ENCODE measurements around the gene PCNX3. TPM values are rescaled to one million over a fixed set of nuclear protein-coding genes. Genes with fewer than 3 reads are reported as not detected.

The PCNX3 gene
- total and polyA plus RNA-seq, 2 donors (not counting 3 experiments of a cell fraction or from before 2014, with no cell fraction given), result 42.6 to 53.9 TPM

DNA sequence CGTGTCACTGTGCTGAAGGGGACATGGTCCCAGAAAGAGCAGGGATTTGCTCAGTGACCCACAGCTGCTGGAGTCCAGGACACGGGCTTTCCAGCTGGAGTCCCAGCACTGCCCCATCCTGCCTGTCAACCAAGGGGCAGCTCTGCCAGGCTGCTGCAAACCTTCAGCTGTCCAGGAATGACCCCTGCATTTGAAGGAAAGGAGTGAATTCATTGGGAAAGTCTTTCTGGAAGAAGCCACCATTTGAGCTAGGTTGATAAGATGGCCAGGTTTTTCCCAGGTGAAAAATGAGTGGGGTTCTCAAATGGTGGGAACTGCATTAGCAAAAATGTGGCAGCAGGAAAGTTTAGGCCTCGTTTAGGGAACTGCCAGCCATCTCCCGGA, 29.3 kb upstream of the PCNX3 start:
- intact Hi-C loops (cut with micrococcal nuclease) (no loop called here), dilution Hi-C loops (cut with MboI; ENCODE audit: extremely low pct_ligation_motif_present, low sequenced_read_pairs) (no loop called here)
- FAIRE-seq, result no peak
- H3K4me3 ChIP-seq (replicated peaks in 1 of 3; ENCODE audit: insufficient read depth in 1 of 3, low read depth in 1 of 3, low read length in 3 of 3), result no peak overlapping the region
- H4K20me1 ChIP-seq (replicated peaks; ENCODE audit: control insufficient read depth, extremely low read depth, insufficient read depth, low read length), result no peaks in the 10 kb centered on the region
- no peaks in the 10 kb centered on the region for H3K79me2 ChIP-seq (ENCODE audit: control insufficient read depth, insufficient read depth, low read length)
- no peaks in the 10 kb centered on the region for H3K9me1 ChIP-seq (replicated peaks; ENCODE audit: control insufficient read depth, extremely low read depth, insufficient read depth, low read length)
- DNase-seq (ENCODE audit: low read depth, low spot score), result no peak
- H3K4me1 ChIP-seq (ENCODE audit: control insufficient read depth, extremely low read depth, insufficient read depth, low read length), result no peaks in the 10 kb centered on the region
- H3K9me3 ChIP-seq (replicated peaks; ENCODE audit: control insufficient read depth, insufficient read depth, low read length), result no peaks in the 10 kb centered on the region
- CTCF ChIA-PET, result interaction anchor here (0.9 to 12.2 kb wide), 6 partner anchors 8 to 46 kb away, joined by 3 to 206 read pairs (median 18); partner anchors contain the start of genes EHBP1L1, FAM89B, PCNX3 and ZNRD2
- H3K4me2 ChIP-seq (ENCODE audit: insufficient read depth, low read length), result no peak overlapping the region
- no peaks in the 10 kb centered on the region for H3K36me3 ChIP-seq (ENCODE audit: control insufficient read depth in 2 of 2, extremely low read depth in 1 of 2, insufficient read depth in 2 of 2, low read length in 2 of 2)
- H3K27me3 ChIP-seq (ENCODE audit: control insufficient read depth in 2 of 2, insufficient read depth in 2 of 2, low read length in 2 of 2), result no peaks in the 10 kb centered on the region
- no peak overlapping the region for H3K27ac ChIP-seq (ENCODE audit: insufficient read depth, low read depth, low read length)
- no peak overlapping the region for H2AFZ ChIP-seq (ENCODE audit: low read depth, low read length)
- POLR2A ChIA-PET, result interaction anchor here (0.7 kb wide), 1 partner anchor 20 kb away, joined by 7 read pairs; no protein-coding TSS in a partner anchor
- TF ChIP-seq, protein P1, sequence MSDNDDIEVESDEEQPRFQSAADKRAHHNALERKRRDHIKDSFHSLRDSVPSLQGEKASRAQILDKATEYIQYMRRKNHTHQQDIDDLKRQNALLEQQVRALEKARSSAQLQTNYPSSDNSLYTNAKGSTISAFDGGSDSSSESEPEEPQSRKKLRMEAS (IDR thresholded peaks at IDR 0.05; ENCODE audit: insufficient read depth, insufficient read length), result no peak
- TF ChIP-seq FOS (IDR thresholded peaks at IDR 0.05; ENCODE audit: borderline replicate concordance, insufficient read depth, low read length), result no peak
- TF ChIP-seq, protein P2, sequence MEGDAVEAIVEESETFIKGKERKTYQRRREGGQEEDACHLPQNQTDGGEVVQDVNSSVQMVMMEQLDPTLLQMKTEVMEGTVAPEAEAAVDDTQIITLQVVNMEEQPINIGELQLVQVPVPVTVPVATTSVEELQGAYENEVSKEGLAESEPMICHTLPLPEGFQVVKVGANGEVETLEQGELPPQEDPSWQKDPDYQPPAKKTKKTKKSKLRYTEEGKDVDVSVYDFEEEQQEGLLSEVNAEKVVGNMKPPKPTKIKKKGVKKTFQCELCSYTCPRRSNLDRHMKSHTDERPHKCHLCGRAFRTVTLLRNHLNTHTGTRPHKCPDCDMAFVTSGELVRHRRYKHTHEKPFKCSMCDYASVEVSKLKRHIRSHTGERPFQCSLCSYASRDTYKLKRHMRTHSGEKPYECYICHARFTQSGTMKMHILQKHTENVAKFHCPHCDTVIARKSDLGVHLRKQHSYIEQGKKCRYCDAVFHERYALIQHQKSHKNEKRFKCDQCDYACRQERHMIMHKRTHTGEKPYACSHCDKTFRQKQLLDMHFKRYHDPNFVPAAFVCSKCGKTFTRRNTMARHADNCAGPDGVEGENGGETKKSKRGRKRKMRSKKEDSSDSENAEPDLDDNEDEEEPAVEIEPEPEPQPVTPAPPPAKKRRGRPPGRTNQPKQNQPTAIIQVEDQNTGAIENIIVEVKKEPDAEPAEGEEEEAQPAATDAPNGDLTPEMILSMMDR (IDR thresholded peaks at IDR 0.05; ENCODE audit: extremely low read depth in 1 of 2, insufficient read depth in 1 of 2, low read depth in 1 of 2, low read length in 2 of 2), result no peak
- no peak for TF ChIP-seq POLR2A (IDR thresholded peaks at IDR 0.05; ENCODE audit: low read depth, low read length)
- no peak for TF ChIP-seq JUN (IDR thresholded peaks at IDR 0.05; ENCODE audit: borderline replicate concordance, insufficient read depth, insufficient read length, low read depth)
- TF ChIP-seq GATA2 (IDR thresholded peaks at IDR 0.05; ENCODE audit: insufficient read depth, insufficient read length, low read depth, low read length), result no peak
- no peak for TF ChIP-seq EZH2 (IDR thresholded peaks at IDR 0.05; ENCODE audit: borderline replicate concordance, low read depth, low read length, severe bottlenecking)
- no peak for TF ChIP-seq POLR2AphosphoS5 (IDR thresholded peaks at IDR 0.05; ENCODE audit: insufficient read depth, low read depth, low read length)
- no peak for TF ChIP-seq MYC (IDR thresholded peaks at IDR 0.05; ENCODE audit: low read depth, low read length)
- BruUV-seq (replicated peaks), result no TSS peak
- no peak overlapping the region for H3K9ac ChIP-seq (replicated peaks; ENCODE audit: extremely low read depth, insufficient read depth, low read length)
